HCT116 (cell line): Measurements from ENCODE around the gene PCDHGA1.

Experiments
- CBX3 ChIP-seq: IDR thresholded peaks from 2 replicates; pipeline ENCODE4 v1.6.1; 2012; ENCODE audit warnings: low read depth
- CEBPB ChIP-seq: IDR thresholded peaks from 2 replicates; pipeline ENCODE4 v1.6.1; 2012; ENCODE audit warnings: low read depth
- EGR1 ChIP-seq: IDR thresholded peaks from 2 replicates; pipeline ENCODE4 v1.6.1; 2012; ENCODE audit warnings: low read depth
- EZH2phosphoT487 ChIP-seq: fragments of 200-600 bp; IDR thresholded peaks from 2 replicates; pipeline ENCODE4 v1.6.1; 2018; ENCODE audit warnings: antibody characterized with exemption, borderline replicate concordance
- POLR2A ChIP-seq: IDR thresholded peaks from 2 replicates; pipeline ENCODE4 v1.7.0; 2011; ENCODE audit warnings: borderline replicate concordance; ENCODE audit not compliant: insufficient read depth, insufficient read length; ENCODE audit errors: extremely low read depth
- POLR2AphosphoS5 ChIP-seq: IDR thresholded peaks from 2 replicates; pipeline ENCODE4 v1.6.1; 2011; ENCODE audit warnings: mild to moderate bottlenecking, low read depth, low read length, moderate library complexity
- ZNF274 ChIP-seq: fragments of 200-500 bp; sonication (Bioruptor generic); IDR thresholded peaks from 2 replicates; pipeline ENCODE4 v1.6.1; 2014; ENCODE audit warnings: mild to moderate bottlenecking, low read depth, low read length, inconsistent platforms
- TF ChIP-seq, protein P1 (sequence below), 3 experiments: fragments of 200-600 bp in 1 of 3; sonication (generic) in 1 of 3; IDR thresholded peaks in 2 of 3; conservative IDR thresholded peaks in 1 of 3; 2 replicates each; pipeline ENCODE4 v1.5.1; 2012 to 2017; ENCODE audit warnings: low read depth in 2 of 3, low read length in 2 of 3, antibody characterized with exemption in 1 of 3, borderline replicate concordance in 1 of 3, control low read depth in 1 of 3, mild to moderate bottlenecking in 1 of 3, mixed read lengths in 1 of 3, mixed run types in 1 of 3, moderate library complexity in 1 of 3; ENCODE audit not compliant: insufficient read depth in 1 of 3
- TF ChIP-seq, protein P2 (sequence below): IDR thresholded peaks from 2 replicates; pipeline ENCODE4 v1.6.1; 2012
- TF ChIP-seq, protein P3 (sequence below): IDR thresholded peaks from 2 replicates; pipeline ENCODE4 v1.6.1; 2012; ENCODE audit warnings: low read depth

DNA sequence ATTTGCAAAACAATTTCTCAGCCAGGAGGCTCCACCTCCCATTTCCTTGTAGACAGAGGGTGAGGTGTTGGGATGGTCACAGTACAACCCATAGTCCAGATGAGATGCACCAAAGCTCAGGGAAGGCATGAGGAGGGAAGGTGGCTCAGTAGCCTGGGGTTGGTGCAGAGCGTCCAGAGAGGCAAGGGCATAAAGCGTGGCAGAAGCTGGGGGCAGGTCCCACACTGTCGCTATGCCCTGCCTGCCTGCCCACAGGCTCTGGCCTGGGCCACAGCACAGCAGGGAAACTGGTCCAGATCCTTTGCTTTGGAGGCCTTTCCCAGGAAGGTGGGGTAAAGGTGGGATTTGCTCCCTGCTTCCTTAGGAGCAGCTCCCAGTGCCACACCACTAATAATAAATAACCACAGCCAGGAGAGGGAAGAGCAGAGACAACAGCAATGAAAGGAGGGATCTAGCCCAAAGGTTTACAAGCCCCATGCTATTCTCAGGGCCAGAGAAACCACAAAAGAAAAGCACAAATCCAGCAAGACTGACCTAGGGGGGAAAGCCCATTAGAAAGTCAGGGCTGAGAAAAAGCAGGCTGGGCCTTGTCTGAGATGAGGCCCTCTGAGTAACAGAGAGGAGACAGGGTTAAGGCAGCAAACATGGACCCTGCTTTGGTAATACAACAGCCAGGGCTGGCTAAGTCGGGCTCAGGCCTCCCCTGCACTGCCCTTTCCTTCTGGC is 185.8 kb downstream of the PCDHGA1 start:
- TF ChIP-seq EGR1 = no peak
- TF ChIP-seq, protein P1, sequence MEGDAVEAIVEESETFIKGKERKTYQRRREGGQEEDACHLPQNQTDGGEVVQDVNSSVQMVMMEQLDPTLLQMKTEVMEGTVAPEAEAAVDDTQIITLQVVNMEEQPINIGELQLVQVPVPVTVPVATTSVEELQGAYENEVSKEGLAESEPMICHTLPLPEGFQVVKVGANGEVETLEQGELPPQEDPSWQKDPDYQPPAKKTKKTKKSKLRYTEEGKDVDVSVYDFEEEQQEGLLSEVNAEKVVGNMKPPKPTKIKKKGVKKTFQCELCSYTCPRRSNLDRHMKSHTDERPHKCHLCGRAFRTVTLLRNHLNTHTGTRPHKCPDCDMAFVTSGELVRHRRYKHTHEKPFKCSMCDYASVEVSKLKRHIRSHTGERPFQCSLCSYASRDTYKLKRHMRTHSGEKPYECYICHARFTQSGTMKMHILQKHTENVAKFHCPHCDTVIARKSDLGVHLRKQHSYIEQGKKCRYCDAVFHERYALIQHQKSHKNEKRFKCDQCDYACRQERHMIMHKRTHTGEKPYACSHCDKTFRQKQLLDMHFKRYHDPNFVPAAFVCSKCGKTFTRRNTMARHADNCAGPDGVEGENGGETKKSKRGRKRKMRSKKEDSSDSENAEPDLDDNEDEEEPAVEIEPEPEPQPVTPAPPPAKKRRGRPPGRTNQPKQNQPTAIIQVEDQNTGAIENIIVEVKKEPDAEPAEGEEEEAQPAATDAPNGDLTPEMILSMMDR (IDR thresholded peaks at IDR 0.05 in 2 of 3, conservative IDR thresholded peaks at IDR 0.05 in 1 of 3; ENCODE audit: borderline replicate concordance in 1 of 3, insufficient read depth in 1 of 3, low read depth in 2 of 3, low read length in 2 of 3) = no peak
- no peak for TF ChIP-seq POLR2A
- TF ChIP-seq CEBPB = no peak
- TF ChIP-seq, protein P2, sequence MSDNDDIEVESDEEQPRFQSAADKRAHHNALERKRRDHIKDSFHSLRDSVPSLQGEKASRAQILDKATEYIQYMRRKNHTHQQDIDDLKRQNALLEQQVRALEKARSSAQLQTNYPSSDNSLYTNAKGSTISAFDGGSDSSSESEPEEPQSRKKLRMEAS = no peak
- TF ChIP-seq ZNF274 = no peak
- TF ChIP-seq, protein P3, sequence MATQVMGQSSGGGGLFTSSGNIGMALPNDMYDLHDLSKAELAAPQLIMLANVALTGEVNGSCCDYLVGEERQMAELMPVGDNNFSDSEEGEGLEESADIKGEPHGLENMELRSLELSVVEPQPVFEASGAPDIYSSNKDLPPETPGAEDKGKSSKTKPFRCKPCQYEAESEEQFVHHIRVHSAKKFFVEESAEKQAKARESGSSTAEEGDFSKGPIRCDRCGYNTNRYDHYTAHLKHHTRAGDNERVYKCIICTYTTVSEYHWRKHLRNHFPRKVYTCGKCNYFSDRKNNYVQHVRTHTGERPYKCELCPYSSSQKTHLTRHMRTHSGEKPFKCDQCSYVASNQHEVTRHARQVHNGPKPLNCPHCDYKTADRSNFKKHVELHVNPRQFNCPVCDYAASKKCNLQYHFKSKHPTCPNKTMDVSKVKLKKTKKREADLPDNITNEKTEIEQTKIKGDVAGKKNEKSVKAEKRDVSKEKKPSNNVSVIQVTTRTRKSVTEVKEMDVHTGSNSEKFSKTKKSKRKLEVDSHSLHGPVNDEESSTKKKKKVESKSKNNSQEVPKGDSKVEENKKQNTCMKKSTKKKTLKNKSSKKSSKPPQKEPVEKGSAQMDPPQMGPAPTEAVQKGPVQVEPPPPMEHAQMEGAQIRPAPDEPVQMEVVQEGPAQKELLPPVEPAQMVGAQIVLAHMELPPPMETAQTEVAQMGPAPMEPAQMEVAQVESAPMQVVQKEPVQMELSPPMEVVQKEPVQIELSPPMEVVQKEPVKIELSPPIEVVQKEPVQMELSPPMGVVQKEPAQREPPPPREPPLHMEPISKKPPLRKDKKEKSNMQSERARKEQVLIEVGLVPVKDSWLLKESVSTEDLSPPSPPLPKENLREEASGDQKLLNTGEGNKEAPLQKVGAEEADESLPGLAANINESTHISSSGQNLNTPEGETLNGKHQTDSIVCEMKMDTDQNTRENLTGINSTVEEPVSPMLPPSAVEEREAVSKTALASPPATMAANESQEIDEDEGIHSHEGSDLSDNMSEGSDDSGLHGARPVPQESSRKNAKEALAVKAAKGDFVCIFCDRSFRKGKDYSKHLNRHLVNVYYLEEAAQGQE = no peak
- no peak for TF ChIP-seq EZH2phosphoT487
- no peak for TF ChIP-seq CBX3
- no peak for TF ChIP-seq POLR2AphosphoS5
